GM18873 (cell line): ENCODE results near the gene NCKAP5.
"Not testable (repeated sequence)": the region's sequence is repeated elsewhere in the genome, so short reads cannot be mapped to it uniquely, and the experiment has no call there.

Experiments used
- ATAC-seq: cut with Tn5 transposase; IDR thresholded peaks from one replicate; pipeline ENCODE4 v1.9.1; 2021; ENCODE audit warnings: mild to moderate bottlenecking, moderate library complexity, moderate number of reproducible peaks; ENCODE audit not compliant: unreplicated experiment, low FRiP score

NCKAP5 gene

DNA sequence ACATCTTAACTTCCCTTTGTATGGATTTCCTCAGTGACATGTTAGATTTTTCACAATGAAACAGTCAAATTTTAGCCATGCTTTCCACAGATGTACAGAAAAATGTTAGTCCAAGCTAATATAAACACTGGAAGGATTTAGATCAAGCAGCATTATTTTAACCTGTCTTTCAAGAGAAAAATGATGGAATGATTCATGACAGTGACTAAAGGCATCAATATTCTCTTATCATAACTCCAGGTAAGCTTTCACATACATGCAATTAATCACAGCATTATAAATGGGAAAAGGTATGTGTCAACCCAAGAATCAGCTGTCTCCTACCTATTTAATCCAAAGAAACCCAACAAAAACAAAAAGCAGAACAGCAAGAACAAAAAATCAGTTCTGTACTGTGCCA lies 92.7 kb downstream of the NCKAP5 start:
- ATAC-seq, result no peak

DNA sequence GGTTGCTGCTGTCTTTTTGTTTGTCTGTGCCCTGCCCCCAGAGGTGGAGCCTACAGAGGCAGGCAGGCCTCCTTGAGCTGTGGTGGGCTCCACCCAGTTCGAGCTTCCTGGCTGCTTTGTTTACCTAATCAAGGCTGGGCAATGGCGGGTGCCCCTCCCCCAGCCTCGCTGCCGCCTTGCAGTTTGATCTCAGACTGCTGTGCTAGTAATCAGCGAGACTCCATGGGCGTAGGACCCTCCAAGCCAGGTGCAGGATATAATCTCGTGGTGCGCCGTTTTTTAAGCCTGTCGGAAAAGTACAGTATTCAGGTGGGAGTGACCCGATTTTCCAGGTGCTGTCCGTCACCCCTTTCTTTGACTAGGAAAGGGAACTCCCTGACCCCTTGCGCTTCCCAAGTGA lies 97.8 kb downstream of the NCKAP5 start:
- not testable (repeated sequence) for ATAC-seq

GRCh38 chr2:133462811-133463210 lies 105.5 kb downstream of the NCKAP5 start:
- no peak for ATAC-seq

DNA sequence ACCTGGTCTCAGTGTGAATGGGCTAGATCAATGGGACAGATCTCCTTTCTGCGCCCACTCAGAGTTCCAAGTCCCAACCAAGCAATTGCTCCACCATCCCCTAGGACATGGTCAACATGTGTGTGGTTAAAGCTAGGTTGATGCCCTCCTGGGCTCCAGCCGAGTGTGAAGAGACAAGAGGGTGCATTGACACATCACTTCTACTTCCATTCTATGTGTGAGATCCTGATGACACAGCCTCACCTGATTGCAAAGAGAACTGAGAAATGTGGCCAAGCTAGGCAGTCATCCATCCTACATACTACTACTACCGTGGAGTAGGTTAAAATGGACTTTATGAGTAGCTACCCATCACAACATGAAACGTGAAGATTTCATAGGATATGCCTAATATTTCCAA lies 106.8 kb downstream of the NCKAP5 start:
- ATAC-seq, result no peak

- ATAC-seq, result no peak
These were observed 108.7 kb downstream of the NCKAP5 start for GRCh38 chr2:133459590-133459989.

DNA sequence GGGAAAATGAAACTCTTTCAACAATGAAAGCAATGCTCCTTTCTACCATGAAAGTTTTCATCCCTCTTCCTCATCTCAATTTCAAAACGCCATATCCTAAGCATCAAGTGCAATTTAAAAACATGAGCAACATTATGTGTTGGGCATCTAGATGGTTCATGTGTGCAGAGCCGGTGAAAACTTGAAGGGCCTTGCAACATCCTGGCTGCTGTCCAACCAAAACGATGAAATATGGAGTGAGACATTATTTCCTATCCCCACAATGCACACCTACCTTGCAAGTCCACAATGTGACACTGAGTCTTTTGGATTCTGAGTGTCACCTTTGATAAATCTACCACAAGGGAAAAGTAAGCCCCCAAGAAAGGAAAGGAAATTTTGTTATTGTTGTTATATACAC lies 110.0 kb downstream of the NCKAP5 start:
- ATAC-seq, result no peak

- no peak for ATAC-seq
These were observed 110.4 kb downstream of the NCKAP5 start for GRCh38 chr2:133457861-133458260.

DNA sequence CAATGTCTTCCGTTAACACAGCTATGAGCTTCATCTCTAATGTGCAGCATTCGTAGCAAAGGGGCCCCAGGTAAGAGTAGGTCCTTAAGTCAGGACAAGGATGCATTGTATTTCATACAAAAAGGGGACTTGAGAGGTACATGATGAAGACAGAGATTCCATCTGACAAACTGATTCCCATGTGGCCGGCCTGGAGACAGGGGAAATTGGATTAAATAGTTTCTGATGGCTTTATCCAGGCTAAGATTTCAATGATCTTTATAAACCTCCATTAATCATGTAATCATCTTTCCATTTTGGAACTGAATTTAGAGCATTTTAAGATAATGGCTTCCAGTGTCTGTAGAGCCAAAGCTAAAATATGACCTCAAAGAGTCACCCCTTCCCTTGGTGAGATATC lies 111.3 kb downstream of the NCKAP5 start:
- ATAC-seq, result no peak

GRCh38 chr2:133456156-133456555 lies 112.1 kb downstream of the NCKAP5 start:
- ATAC-seq, result no peak

- ATAC-seq, result no peak
These were observed 115.2 kb downstream of the NCKAP5 start for GRCh38 chr2:133453032-133453431.

DNA sequence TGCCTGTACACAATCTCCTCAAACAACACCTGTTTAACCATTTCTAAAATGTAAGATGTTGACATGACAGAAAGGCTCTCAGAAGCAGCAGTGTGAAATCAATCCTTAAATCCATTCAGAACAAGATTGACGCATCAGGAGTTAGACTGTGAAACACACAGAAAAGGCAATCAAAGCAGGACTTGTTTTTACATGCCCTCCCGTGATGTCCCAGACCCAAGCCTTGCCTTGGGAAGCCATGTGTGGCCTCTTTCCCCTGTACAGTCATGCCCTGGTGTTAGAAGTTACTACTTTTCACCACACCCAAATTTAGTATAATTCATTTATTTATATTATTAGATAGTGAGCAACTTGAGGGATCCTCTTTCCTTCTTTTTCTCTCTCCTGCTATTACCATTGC lies 115.7 kb downstream of the NCKAP5 start:
- no peak for ATAC-seq

DNA sequence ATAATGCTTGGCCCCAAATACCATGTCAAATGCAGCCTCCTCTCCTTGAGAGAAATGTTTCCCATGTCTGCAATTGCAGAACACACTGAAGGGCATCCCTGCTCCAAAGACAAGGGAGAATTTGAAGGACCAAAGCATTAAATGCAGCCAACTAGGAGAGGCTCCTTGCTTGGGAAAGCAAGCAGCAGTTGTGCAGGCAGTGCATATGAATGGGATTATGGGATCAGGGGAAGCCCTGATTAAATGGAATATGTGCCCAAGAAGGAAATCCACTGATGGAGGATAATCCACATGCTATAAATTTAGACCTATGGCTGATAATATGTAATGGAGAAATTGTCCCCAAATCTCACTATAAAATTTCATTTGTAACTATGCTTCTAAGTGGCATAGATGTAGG lies 116.1 kb downstream of the NCKAP5 start:
- ATAC-seq, result no peak

GRCh38 chr2:133448195-133448594 lies 120.1 kb downstream of the NCKAP5 start:
- no peak for ATAC-seq

GRCh38 chr2:133447303-133447702 lies 121.0 kb downstream of the NCKAP5 start:
- no peak for ATAC-seq

DNA sequence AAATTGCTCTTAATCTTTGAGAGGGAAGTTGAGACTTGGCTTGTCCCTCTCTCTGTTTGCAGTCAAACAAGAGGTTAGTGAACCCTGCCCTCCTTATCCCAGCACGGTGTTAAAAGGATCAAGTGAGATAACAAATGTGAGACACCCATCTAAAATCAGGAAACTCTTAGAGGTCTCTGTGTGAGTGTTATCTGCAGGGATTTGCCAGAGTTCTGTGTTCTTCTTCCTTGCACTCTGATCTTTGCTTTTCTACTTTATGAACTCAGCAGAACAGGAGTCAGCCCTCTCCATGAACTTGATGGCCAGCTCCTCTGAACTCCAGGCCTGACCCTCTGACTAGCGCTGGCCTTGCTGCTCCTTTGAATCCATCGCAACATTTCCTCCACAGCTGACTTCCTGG lies 123.8 kb downstream of the NCKAP5 start:
- ATAC-seq, result no peak

- no peak for ATAC-seq
These were observed 125.9 kb downstream of the NCKAP5 start for GRCh38 chr2:133442393-133442792.

- no peak for ATAC-seq
These were observed 128.7 kb downstream of the NCKAP5 start for GRCh38 chr2:133439565-133439920.

DNA sequence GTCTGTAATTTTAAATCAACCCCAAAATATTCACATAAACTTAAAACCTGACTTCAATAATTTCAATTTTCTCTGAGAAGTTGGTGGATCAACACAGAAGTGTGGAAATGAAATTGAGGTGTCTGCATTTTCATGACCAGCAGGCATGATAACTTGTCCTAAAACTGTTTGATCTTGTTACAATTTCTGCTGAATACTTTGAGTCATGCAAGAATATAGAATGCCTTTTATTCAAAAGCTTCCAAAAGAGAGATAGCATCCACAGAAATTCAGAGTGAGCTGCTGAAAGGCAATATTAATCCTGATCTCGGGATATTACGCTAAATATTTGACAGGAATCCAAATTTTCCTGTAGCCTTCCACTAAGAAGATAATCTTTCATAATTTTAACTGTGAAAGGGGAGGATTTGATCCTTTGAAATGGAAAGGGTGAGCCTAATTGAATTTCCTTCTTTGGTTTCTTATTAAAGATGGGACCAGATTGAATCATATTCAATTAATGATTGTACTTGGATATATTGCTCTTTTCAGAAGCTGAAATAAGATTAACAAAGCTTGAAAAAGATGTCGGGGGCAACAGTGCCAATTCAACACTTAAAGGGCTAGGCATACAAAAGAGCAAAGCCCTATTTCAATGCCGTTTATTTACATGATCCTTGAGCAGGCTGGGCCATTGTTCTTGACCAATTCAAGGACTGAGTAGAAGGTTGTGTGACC lies 129.3 kb downstream of the NCKAP5 start:
- no peak for ATAC-seq

DNA sequence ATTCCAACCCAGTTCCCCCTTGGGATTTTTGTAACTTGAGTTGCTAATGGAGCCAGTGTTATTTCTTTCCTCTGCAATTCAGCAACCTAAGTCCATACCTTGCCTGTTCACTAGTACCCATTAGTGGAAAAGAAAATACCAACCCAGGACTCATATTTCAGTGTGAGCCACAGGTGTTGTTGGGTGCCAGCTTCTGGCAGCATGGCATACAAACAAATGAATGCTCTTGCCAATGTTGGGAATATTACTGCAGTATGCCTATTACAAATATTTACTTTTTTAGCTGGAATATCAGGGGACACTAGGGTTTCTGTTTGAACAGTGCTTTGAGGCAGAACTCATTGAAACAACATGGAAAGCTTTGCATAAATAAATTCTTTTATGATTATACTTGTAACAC lies 130.2 kb downstream of the NCKAP5 start:
- ATAC-seq, result no peak

DNA sequence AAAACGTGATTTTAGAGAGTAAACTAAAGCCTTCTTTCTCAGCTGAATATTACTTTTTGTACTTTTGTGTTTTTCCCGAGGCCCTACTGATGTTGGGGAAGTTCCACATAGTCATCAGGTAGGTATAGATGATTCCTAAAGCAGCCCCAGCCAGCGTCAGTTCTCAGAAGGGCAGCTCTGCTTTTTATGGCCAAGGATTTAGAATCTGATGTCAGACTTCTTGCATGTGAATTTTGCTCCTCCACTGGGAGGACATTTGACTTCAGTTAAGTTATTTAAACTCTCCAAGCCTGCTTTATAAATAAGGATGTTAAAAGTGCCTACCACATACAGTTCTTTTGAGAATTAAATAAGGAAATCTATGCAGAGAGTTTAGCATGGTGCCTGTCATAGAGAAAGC lies 130.8 kb downstream of the NCKAP5 start:
- ATAC-seq, result no peak

DNA sequence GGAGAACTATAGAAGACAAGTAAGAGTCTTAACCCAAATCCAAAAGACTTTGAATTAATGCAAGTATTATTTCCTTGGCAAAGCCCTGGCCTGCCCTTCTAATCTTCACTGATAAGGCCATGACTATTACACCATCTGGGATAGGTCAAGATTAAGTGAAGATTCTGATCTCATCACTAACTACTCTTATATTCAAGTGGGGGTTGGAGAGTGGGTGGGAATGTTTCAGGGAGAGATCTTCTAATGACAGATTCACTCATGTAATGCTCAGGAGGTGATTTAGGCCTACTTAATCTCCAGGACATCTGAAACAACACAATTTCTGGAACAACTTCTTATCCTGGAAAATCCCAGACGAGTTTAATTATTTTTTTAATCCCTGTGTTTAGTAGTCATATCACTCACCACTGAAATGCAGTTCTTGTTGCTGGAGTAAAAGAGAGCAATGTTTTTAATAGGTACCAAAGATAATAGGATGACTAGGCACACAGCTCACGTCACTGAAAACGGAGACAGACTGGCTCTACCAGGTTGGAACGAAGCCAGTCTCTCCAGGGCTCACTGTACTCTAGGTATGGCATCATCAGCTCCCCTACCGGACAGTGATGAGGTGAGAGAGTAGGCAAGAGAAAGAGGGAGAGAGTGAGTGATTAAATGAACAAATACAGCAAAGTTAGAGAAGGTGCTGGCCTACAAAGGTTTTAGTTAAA lies 133.1 kb downstream of the NCKAP5 start:
- no peak for ATAC-seq
